GM21619 (cell line): Measurements from ENCODE around the gene DNMT3A.

Source experiments
- ATAC-seq: cut with Tn5 transposase; IDR thresholded peaks from one replicate; pipeline ENCODE4 v1.9.1; 2021; ENCODE audit not compliant: unreplicated experiment

The DNMT3A gene

DNA sequence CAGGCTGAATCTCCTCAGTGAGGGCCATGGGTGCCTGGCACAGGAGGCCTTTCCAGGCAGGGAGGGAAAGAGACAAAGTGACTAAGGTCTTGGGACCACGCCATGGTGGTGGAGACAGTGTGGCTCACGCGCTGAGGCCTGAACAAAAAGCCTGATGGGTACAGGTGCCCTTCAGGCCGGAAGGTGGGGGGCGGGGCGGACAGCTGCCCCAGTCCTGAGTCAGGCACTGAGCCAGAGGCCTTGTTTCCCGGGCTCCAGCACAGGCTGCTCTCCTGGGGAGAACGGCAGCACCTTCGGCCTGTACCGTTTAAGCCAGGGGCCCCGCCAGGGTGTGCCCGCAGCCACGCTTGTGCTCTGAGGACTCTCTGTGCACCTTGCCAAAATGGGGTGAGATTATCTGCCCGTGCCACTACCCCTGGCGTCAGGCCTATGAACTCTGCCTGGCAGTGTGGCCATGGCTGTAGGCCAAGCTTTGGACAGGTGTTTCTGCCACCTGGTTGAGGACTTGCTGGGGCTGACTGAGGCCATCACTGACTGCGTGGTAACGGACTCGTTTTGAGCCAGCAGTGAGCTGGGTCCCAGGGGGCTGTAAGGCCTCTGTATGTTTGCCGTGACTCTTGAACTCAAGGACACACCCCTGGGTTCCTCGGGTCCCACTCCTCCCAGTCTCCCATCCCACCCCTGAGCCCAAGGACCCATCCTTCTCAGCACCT lies 31.7 kb upstream of the DNMT3A start:
- no peak for ATAC-seq

DNA sequence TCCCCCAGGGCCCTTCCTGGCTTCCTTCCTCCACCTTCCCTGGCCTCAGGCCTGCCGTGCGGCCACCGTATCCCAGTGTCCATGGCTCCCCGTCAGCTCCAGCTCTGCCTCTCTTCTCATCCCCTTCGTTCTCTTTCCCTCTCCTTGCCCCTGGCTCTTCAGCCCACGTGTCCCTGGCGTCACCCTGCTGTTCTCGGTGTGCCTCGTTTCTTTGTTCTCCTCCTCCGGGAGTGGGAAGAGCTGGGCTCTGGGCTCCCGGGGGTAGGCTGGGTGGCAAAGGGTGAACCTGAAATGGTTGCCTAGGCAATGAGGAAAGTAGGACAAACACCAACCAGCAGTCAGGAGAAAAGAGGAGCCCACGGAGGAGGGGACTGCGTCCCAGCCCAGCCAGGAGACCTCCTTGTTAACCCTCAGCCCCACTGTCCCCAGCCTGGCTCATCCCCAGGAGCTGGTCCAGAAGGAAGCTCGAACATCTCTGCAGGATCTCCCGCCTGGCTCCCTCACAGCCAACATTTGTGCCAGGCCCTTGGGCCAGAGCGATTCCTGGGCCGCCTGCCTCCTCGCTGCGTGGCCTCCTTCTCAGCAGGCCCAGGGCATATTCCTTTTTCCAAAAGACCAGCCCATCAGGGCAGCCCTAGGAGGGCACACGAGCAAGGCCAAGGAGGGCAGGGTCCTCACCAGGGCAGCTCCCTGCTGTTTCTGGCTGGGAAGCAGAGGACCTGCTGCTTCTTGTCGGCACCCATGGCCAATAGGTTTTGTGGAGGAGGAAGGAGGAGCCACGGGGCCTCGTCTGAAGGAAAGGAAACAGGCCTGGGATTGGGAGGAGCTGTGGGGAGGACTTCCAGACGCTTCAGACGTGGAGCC lies 30.9 kb upstream of the DNMT3A start:
- ATAC-seq: no peak

DNA sequence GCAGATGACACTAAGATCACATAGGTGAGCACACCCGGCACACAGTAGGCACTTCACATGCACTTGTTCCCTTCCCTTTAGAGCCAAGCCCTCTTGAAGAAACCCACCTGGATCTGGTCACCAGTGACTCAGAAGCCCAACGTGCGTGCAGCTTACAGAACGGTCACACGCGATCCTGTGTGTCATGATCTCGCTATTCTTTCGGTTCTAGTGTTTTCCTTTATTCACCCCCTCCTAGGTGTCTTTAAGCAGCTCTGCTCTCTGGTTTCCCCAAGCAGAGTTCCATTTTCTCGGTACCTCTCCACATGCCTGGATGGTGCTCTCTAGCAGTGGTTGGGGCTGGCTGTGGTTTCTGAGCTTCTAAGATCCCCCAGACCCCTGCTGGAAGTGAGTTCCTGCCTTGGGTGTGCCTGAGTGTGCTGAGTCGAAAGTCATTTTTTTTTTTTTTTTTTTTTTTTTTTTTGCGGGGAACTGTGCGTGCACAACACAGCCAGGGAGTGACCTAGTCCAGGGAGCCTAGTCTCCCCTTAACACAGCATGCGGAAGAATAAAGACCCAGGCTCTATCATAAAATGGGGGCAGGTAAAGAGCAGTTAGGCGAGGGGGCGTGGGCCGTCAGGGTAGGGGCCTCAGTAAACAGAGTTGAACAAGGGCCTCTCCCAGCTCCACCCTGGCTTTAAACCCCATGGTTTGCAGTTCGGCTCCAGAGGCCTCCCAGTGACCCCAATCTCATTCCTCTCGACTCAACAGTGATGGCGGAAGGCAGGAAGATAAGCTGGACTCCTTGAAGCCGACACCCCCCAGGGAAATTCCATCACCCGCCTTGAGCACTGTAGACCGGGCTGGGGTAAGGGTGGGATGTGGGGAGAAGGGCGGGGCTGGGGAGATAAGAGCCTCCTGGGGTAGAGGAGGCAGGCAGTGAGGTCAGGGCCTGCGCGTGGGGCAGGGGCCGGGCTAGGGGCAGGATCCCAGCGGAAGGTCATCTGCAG lies 29.8 kb upstream of the DNMT3A start:
- ATAC-seq: no peak

DNA sequence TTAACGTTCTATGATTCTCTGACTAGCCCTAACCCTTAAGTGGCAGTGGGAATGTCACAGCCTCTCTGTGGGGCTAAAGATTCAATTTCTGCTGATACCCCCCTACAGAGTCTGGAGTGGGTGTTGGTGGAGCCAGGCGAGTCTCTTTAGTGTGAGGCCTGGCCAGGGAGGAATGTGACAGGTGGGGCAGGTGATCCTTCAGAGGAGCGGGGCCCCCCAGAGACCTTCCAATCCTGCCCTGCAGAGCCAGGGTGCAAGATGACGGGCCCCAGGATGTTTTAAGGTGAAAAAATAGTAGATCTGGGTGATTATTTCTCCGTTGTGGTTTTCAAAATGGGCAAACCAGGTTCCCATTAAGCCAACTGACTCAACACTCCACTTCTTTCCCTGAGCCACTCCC lies 28.2 kb upstream of the DNMT3A start:
- ATAC-seq: no peak

DNA sequence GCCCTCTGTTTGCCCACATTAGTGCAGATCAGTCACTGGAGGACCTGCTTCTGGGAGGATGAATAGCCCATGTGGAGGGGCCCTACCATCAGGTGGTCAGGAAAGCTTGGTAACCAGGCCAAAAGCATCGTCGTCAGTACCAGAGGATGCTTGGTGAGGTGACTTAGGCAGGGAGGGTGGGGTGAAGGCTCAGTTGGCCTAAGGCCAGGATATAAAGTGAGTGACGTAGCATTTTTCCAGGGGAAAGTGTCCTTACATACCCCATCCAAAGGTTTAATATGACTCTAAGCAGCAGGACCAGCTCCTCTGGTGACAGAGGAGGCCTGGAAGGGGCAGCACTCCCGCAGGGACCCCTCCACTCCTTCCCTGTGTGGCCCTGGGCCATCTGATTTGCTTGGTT lies 27.7 kb upstream of the DNMT3A start:
- no peak for ATAC-seq

DNA sequence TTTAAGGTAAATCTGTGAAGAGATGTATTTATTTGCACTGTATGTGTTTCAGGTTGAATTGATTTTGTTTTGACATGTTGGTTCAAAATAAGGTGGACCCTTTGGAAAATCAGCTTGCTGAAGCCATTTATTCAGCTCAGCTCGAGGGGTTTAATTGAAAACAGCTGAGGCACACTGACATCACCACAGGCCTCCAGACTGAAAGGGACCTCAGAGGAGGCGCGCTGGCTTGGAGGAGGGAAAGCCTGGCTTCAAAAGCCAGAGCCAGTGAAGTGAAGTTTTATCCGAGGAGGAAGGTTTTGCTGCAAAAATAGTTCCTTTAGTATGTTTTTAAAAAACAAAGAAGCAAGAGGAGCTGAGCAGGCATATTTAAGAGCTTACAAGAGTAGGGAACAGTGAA lies 26.9 kb upstream of the DNMT3A start:
- ATAC-seq: no peak

DNA sequence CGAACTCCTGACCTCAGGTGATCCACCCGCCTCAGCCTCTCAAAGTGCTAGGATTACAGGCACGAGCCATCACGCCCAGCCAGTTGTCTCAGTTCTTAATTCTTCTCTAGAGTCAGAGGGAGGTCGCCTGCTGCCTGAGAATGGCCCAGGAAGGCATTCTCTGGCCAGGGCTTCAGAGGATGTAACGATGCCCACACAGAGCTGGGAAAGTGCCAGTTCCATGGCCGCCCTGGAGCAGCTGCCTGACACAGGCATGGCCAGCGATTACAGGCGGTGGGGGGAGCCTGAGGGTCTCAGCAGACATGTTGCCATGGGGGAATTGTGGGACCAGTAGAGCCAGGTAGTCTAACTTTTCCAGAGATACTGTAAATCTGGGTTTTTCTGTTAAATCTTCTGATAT lies 25.6 kb upstream of the DNMT3A start:
- ATAC-seq: no peak

DNA sequence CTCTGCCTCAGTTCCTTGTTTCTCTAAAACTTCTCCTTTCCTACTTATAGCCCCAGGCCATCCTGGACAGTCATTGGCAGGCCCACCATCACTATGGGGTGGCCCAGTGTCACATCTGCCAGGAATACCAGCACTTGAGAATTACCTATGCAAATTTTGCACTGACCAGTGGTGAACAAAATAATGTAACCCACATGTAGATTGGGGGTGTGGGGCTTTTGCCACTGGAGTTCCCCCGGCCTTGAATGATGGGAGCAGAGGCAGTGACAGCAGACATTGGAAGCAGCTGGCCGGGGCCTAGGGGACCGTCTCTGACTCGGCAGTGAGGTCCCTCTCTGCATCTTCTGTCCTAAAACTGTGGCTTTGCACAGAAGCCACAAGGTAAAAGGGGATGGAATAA lies 24.9 kb upstream of the DNMT3A start:
- ATAC-seq: no peak

DNA sequence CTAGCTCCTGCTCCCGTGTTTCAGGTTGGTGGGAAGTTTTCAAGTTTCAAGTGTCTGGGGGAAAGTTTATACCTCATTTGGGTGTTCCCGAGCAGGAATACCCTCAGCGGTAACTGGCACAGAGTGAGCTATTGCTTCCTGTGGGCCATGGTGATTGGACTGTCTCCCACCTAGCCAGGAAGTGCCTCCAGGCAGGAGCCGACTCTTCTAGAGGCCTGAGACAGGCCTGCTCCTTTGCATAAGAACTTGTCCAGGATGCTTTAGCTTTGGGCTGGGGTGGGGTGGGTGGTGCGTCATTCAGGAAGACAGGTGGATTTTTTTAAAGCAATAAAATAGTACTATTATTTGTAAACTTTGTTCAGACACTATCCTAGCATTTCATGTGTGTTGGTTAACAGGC lies 23.5 kb upstream of the DNMT3A start:
- ATAC-seq: no peak

DNA sequence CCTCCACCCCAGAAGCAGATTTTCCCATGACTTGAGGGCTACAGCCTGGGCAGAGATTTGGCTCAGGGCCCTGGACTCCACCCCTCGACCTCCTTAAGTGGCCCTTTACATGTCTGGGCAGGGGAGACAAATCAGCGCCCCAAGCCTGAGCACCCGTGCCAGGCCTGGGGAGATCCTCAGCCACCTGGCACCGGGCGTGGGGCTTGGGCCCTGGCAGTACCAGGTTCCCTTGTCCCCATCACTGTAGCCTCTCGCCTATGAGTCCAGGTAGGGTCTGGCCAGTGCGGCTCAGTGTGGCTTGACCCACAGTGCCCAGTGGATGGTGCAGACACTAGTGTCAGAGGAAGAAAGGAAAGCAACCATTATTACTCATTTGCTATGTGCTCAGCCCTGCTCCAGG lies 22.0 kb upstream of the DNMT3A start:
- ATAC-seq: no peak

DNA sequence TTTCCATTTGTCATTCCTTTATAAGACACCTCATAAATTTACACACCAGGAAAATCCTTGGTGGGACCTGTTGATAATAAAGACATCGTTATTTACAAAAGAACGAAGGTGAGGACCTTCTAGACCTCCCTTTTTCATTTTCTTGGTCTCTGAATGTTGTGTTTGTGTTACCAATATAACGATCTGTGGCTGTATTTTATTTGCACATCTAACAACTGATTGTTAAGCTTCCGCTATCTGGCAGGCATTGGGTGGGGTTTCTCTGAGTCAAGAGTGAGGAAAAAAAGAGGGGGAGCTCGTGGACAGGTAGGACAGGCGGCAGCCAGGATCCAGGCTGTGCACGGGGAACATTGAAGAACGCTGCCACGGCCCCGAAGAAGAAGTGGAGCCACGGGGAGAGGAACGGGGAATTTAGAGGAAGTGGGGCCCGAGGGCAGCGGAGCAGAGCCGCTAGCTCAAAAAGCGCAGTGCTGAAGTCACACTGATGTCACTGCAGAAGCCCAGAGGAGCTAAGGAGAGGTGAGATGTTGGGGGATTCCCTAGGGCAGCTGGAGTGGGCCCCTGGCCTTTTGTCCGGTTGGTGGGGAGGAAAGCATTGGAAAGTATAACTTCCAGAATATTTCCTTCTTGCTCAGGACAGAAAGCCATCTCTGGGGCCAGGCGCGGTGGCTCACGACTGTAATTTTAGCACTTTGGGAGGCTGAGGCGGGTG lies 20.9 kb upstream of the DNMT3A start:
- peak; percentile 77 for ATAC-seq

DNA sequence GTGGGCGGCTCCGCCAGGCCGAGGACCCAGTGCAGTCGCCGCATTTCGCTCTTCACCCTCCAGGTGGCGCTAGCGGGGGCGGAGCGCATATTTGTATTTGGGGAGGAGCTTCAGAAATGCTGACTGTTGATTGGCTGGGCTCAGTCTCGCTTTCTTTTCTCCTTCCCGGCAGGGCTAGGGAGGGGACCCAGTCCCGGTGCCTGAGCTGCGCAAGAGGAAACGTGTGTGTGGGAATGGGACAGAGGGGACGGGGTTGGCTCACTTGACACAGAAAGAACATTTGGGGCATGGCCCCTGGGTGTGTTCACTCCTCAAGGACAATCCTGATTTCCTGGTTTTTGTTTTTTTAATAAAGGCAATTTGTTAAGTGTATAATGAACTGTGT lies 20.3 kb upstream of the DNMT3A start:
- ATAC-seq: peak; percentile 76

DNA sequence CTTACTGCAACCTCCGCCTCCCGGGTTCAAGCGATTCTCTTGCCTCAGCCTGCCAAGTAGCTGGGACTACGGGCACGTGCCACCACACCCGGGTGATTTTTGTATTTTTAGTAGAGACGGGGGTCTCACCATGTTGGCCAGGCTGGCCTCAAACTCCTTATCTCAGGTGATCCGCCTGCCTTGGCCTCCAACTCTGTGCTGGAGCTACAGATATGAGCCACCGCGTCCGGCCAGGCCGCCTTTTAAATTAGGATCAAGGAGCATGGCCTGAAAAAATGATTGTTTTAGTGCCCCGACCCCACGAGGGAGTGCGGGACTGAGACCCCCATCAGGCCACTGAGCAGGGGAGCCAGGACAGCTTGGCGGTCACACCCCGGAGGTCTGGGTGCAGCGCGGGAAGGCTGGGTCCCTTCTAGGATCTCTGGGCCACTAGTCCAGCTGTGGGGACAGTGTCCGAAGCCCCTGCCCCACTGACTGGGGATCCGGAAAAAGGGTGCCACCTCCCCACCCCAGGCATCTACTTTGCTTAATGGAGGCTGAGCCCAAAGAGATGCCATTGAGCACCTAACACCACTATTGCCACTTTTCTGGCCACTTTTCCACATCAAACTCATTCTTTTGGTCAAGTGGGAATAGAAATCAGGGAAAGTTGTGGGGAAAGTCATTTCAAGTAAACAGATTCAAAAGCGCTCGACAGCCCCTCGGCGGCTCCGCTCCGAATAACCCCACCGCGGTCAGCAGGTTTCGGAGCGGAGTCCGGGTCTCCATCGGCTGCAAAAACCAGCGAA lies 19.7 kb upstream of the DNMT3A start:
- no peak for ATAC-seq

DNA sequence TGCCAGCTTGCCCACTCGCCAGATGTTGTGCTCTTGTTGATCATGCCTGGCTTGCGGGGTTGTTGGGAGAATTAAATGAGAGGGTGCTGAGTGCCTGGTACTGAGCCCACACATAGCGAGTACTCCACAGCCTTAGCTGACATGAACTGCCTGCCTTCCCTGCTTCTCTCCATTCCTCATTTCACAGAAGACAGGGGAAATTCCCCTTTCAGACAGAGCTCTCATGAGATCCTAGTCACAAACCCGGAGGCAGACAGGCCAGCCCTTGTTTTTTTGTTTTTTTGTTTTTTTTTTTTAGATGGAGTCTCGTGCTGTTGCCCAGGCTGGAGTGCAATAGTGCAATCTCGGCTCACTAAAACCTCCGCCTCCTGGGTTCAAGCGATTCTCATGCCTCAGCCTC lies 17.1 kb upstream of the DNMT3A start:
- no peak for ATAC-seq

DNA sequence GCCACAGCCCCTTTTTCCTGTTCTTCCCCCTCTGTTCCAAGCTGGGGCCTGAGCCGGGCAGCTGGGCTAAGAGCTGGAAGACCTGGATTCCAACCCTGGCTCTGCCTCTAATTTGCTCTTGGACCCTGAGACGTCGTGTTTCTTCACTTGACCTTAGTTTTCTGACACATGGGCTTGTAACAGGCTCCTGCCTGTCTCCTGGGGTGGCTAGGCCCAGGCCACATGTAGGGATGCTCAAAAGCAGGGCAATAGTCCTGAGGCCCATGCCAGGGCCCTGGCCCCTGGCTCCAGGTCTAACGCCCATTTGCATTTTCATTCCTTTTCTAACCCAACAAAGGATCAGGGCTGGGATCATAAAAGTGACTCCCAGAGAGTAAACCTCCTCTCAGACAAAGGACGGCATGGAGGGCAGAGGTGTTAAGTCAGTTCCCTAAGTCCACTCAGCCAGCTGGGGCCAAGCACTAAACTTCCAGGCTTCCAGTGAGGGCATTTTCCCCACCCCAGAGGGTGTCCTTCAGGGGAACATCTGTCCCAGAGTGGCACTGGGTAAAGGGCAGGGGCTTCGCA lies 16.6 kb upstream of the DNMT3A start:
- ATAC-seq: no peak

DNA sequence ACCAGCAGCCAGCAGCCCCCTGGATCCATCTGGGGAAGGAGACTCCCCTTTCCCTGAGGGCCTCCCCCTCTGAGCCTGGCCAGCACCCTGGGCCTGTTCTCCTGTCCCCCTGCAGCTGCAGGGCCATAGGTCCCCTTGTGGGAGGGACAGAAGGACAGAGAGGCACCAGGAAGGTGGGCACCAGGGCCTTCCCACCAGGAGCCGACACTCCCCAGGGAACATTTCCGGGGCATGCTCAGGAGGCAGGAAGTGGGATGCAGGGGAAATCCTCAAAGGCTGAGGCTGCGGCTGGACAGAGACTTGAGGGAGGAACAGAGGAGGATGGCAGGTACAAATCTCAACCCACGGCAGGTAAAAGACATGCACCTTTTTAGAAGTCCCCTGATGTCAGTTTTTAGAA lies 14.4 kb upstream of the DNMT3A start:
- no peak for ATAC-seq

DNA sequence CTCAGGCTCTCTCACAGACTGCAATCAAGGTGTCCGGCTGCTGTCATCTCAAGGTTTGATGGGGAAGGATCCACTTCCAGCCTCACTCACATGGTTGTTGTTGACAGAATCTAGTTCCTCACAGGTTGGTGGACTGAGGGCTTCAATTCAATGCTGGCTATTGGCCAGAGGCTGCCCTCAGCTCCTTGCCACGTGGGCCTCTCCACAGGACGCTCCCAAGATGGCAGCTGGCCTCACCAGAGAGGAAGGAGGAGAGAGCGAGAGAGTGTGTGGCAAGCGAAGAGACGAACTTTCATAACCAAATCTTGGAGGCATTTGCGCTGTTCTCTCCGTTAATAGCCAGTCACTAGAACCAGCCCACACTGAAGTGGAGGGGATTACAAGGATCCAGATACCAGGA lies 13.5 kb upstream of the DNMT3A start:
- no peak for ATAC-seq

DNA sequence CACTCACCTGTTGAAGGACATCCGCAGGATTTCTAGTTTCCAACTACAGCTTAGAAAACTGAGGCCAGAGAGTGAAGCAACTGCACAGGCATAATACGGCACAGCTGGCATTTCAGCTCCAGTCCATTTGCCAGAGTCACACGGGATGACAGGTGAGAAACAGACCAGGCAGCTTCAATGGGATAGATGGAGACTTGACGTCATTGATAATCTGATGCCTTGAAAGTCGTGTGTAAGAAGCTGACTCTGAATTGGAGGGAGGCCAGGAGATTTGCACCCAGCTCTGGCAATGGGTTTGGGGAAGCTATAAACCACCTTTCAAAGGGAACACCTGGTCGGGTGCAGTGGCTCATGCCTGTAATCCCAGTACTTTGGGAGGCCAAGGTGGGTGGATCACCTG lies 12.4 kb upstream of the DNMT3A start:
- no peak for ATAC-seq

DNA sequence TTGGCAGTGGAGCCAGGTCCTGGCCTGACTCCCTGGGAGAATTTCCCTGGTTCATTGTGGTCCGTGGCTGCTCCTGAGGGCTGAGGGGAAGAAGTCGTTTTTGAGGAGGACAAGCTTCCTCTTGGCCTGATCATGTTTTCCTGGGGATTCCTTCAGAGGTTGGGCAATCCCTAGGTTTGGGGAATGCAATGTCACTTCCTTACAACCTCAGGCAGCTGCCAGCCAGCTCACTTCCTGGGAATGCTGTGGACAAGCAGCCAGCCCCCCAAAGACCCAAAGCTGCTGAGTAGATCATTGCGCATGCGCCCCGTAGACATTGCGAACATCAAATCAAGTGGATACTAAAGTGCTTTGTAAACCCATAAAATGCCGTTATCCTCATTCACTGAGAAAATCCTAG lies 7.7 kb upstream of the DNMT3A start:
- ATAC-seq: no peak

DNA sequence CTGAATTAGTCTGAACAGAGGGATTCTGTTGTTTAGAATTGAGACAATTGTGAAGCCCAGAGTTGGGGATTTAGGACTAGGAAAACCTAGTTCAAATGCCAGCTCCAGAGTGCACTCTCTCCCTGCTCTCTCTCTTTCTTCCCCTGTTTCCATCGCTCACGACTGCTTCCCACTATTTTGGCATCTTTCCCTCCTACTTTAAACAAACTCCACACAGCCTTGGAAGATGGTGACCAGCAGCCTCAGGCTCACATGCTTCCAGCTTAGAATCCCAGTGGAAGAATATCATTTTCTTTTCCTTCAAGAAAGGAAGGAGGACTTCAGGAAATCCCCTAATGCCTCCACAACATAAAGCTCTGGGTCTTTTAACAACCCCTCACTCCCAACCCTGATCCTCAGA lies 6.1 kb upstream of the DNMT3A start:
- ATAC-seq: no peak
